Bronchial epithelial cell (primary cell): ENCODE results near the gene NEK10. TPM values are rescaled to one million over a fixed set of nuclear protein-coding genes. Genes with fewer than 3 reads are reported as not detected.
A peak's percentile ranks its signal among the peaks of the same experiment; 100 is the strongest.

Experiments used
- DNase-seq: peaks from one replicate; pipeline ENCODE4 v3.0.0-alpha.2; 2010; ENCODE audit warnings: low read depth
- FAIRE-seq: peaks from 2 replicates; lab custom pipeline; 2011; peaks lifted over from hg19 to GRCh38; lab: Jason Lieb, UNC
- H3K27me3 ChIP-seq: 2 replicates; pipeline ENCODE4 v1.5.1; 2011; ENCODE audit warnings: low read length; ENCODE audit not compliant: control insufficient read depth, insufficient read depth
- H3K36me3 ChIP-seq: 2 replicates; pipeline ENCODE4 v1.5.1; 2011; ENCODE audit warnings: low read length; ENCODE audit not compliant: control insufficient read depth, insufficient read depth
- H3K4me3 ChIP-seq: 2 replicates; pipeline ENCODE4 v1.5.1; 2011; ENCODE audit warnings: mild to moderate bottlenecking, low read depth, low read length, control low read depth
- CTCF ChIP-seq: IDR thresholded peaks from 2 replicates; pipeline ENCODE4 v1.5.1; 2011; ENCODE audit warnings: mild to moderate bottlenecking, moderate library complexity, low read length, control low read depth, inconsistent platforms; ENCODE audit not compliant: insufficient read depth, severe bottlenecking
- total RNA-seq: library from RNA; depleted of rRNA; stranded (reverse); fragments of >200 nt; gene quantifications from 2 replicates; pipeline ENCODE4 v1.2.1, GENCODE V29; 2014

Gene NEK10
- total RNA-seq, 1 donor from 2014 or later = 1.1 TPM

DNA sequence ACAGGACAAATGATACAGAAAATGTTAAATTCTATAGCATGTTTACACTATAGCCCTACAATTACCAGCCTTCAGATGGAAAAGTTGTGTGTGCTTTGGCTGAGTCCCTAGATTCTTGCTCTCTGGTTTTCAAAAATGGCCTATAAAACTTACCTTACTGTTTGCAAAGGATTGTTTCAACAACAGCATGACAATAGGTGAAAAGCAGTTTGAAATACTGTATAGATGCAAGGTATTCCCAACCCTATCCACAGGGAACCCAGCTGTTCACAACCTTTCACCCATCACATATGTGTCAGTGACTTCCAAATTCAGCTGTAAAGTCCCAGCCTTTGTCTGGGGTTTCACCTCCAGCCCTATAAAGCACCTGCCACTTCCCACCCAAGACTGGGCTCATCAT is 97.3 kb downstream of the NEK10 start:
- no peak overlapping the region for H3K4me3 ChIP-seq
- H3K36me3 ChIP-seq = no peaks in the 10 kb centered on the region
- FAIRE-seq (no peak), DNase-seq (no peak)
- TF ChIP-seq CTCF = no peak
- H3K27me3 ChIP-seq = no peaks in the 10 kb centered on the region

DNA sequence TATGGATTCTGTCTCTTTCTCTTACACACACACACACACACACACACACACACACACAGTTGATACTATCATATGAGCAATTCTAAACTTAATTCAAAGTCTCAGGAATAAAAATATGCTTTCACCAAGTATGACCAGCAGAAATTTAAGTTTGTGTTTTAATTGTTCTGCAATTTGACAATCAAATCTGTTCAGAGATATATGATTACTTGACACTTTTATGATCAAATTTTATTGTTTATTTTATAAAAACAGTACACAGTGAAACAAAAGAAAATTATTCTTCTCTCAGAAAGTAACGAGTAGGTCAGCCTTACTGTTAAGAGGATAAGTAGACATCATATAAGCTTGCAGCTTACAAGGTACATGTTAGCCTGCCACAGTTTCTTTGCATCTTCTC is 114.3 kb downstream of the NEK10 start:
- FAIRE-seq (no peak), DNase-seq (no peak)
- Histone ChIP-seq H3K27me3 (no peaks in the 10 kb centered on the region), H3K36me3 (no peaks in the 10 kb centered on the region), H3K4me3 (no peak overlapping the region)
- TF ChIP-seq CTCF = no peak

DNA sequence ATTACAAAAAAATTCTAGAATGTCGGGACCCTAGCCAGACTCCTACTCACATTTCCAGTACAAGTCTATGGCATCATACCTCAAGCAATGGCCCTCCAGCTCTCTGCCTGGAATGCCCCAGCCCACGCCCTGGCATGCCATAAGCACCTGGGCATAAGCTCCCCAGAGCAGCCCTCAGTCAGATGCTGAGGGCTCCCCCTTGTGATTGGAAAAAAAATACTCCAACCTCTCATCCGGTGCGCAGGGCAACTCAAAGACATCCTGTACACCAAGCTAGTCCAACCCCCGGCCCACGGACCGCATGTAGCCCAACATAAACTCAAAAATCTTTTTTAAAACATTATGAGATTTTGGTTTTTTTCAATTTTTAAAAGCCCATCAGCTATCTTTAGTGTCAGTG is 115.4 kb downstream of the NEK10 start:
- peak; percentile 61 for DNase-seq
- no peak for FAIRE-seq

GRCh38 chr3:27253391-27253790 is 115.8 kb downstream of the NEK10 start:
- FAIRE-seq (no peak), DNase-seq (no peak)
- TF ChIP-seq CTCF = no peak
- no peaks in the 10 kb centered on the region for H3K27me3 ChIP-seq
- H3K36me3 ChIP-seq = no peaks in the 10 kb centered on the region
- no peak overlapping the region for H3K4me3 ChIP-seq

More for the DNA sequence above, 115.4 kb downstream of the NEK10 start:
- H3K36me3 ChIP-seq = no peaks in the 10 kb centered on the region
- H3K4me3 ChIP-seq = no peak overlapping the region
- peak; percentile 75 for TF ChIP-seq CTCF
- no peaks in the 10 kb centered on the region for H3K27me3 ChIP-seq

- H3K36me3 ChIP-seq = no peaks in the 10 kb centered on the region
- FAIRE-seq = no peak
- no peak for DNase-seq
- no peak for TF ChIP-seq CTCF
- H3K4me3 ChIP-seq = no peak overlapping the region
- H3K27me3 ChIP-seq = no peaks in the 10 kb centered on the region
These were observed 116.5 kb downstream of the NEK10 start for GRCh38 chr3:27252646-27253045.

DNA sequence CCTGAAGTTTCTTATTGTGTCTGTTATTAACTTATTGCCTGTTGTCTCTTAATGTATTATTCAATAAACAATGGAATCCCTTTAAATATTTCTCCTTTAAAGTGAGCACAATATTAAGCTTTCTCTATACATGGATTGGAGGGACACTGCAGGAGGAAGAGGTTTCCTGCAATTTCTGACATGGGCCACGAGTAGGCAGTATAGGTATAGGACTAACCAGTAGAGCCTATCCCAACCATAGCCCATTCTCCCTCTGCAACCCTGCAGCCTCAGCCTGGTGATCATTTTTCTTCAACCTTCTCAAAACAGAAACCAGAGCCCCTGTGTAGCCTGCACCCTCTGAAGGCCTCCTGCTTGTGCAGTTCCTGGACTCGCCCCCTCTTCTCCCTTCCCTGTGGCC is 124.8 kb downstream of the NEK10 start:
- Histone ChIP-seq H3K4me3 (no peak overlapping the region), H3K36me3 (no peaks in the 10 kb centered on the region), H3K27me3 (no peaks in the 10 kb centered on the region)
- FAIRE-seq (no peak), DNase-seq (no peak)
- no peak for TF ChIP-seq CTCF
